HG03575 (cell line): ENCODE data around the gene HPN.
"Not testable (repeated sequence)": the region's sequence is repeated elsewhere in the genome, so short reads cannot be mapped to it uniquely, and the experiment has no call there.

ENCODE experiments used
- ATAC-seq: cut with Tn5 transposase; IDR thresholded peaks from one replicate; pipeline ENCODE4 v1.9.1; 2021; ENCODE audit not compliant: unreplicated experiment, insufficient number of reproducible peaks, low FRiP score; ENCODE audit errors: extremely low read depth

Gene HPN

DNA sequence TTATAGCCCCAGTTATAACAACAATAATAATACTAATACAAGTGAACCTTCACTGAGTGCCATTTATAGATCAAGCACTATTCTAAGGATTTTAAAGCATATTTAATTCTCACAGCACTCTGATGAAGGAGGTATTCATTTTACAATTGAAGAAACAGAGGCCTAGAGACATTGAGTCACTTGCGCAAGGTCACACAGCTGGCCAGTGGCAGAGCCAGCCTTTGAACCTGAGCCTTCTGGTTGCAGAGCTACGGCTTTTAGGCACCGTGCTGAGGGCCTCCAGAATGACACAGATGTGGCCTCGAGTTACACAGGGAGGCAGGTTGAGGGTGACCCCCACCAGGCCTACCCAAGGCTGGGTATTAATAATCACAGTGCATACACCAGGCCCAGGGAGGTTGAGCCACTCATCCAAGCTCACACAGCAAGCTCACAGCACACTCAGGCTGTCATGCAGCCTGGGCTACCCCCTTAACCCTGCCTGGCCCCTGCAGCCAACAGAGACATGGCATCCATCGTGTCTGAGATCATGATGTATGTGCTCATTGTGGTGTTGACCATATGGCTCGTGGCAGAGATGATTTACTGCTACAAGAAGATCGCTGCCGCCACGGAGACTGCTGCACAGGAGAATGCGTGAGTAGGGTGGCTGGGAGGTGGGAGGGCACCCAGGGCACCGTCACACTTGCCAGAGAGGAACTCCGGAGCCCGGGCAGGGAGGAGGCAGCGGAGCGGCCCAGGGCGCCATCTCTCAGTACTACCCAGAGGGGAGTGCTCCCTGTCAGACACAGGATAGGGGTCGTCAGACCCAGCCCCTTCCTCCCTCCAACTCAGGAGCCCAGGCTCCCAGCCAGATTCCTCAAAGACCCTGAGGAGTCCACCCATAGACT is 2.7 kb upstream of the HPN start:
- no peak for ATAC-seq

DNA sequence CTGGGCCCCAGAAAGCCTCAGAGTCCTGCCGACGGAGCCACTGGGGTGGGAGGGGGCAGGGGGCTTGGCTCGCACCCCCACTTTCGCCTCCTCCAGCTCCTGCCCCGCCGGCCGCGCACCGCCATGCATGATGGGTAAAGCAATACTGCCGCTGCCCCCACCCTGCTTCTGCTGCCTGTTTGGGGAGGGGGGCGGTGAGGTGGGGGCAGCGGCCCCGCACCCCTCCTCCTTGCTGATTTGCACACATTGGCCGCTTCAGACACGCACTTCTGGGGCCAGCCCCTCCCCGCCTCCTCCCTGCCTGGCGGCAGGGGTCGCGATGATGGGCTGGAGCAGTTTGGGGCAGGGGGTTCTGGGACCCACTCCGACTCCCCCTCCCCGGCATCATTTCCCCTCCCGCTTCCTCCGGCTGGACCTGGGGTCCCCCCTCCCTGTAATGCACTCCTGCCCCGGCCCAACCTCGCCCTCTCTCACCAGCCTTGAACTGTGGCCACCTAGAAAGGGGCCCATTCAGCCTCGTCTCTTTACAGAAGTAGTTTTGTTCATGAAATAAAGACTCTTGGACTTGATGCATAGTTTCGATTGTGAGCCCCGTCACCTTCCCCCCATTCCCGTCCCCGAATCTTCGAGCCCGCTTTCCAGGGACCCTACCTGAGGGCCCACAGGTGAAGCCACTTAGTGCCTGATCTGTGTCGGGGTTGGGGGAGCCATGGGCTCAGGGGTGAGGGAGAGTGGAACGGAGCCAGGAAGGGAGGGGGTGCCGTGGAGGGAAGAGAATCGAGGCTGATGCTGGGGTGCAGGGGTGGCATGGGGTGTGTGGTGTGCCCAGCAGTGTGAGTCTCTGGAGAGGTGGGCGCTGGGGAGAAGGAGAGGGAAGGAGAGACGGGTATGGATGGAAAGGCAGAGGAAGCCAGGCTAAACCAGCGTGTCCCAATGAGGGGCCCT is 1.4 kb upstream of the HPN start:
- ATAC-seq, result no peak

DNA sequence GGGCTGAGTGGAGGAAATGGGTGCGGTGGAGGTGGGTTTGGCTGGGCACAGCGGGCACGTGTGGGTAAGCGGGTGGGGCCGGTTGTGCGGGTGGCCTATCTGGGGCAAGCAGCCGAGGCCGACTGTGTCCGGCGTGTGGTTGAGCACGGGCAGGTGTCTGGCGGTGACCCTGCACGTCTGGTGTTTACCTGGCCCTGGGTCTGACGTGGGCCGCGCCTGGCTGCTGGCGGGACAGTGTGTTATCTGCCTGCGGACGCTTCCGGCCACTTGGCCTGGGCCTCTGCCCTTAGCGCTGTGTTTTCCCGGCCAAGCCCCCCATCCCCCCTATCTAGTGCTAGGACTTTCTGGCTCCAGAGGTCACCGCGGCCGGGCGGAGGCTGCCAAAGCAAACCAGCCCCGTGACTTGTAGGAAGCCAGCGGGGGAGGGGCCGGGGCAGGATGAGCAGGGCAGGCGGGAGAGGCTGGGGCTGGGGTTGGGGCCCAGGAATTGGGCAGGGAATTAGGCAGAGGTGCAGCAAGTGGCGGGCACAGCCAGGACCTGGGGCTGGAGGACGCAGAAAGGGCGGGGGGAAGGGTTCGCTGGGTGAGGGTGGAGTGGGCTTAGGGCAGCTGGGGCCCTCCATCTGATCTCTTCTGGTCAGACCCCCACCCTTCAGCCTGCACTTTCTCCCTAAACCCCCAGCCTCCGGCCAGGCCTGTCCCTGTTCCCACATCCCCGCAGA is 534 bp upstream of the HPN start:
- ATAC-seq, result no peak

DNA sequence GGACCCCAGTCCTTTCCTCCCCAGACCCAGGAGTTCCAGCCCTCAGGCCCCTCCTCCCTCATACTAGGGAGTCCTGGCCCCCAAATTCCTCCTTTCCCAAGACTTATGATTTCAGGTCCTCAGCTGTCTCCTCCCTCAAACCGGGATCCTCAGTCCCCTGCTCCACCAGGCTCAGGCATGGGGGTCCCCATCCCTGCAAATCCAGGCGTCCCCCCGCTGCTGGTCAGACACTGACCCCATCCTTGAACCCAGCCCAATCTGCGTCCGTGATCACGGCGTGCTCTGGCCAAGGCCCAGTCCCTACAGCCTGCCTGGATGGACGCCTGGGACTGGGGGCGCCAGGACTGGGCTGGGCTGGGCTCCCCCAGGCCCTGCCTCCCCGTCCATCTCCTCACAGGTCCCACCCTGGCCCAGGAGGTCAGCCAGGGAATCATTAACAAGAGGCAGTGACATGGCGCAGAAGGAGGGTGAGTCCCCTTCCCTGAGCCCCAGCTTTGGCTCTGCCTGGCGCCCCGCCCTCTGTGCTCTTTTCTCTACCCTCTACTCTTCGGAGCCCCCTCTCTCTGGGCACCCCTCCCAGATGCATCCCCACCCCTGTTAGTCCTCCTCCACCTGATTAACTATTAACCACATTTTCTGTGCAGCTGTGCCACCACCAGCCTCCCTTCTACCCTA is 672 bp downstream of the HPN start:
- ATAC-seq, result no peak

DNA sequence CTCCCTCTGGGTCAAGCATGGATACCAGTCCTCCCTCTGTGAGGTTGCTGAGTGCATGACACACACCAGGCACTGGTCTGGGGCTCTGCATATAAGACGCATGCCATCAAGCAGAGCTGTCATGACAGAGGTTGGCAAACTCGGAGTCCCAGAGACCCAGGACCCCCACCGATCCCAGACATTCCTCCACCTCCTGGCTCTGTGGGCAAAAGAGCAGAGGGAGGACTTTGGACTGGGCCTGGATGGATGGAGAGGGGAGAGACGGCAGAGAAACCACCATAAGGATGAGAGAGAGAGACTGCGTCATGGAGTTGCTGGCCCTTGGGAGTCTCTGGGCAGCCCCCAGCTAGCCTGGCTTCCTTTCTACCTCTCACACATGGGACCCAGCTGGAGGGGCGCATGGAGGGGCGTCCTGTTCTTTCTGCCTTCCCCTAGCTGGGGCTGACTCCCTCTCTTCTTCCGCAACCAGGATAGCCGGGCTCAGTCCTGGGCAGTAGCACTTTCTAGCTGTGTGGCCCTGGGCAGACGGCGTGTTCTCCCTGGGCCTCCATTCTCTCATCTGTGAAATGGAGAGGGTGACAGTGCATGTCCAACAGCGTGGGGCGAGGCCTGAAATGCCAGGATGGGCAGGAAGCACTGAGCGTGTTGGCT is 1.6 kb downstream of the HPN start:
- ATAC-seq, result no peak

DNA sequence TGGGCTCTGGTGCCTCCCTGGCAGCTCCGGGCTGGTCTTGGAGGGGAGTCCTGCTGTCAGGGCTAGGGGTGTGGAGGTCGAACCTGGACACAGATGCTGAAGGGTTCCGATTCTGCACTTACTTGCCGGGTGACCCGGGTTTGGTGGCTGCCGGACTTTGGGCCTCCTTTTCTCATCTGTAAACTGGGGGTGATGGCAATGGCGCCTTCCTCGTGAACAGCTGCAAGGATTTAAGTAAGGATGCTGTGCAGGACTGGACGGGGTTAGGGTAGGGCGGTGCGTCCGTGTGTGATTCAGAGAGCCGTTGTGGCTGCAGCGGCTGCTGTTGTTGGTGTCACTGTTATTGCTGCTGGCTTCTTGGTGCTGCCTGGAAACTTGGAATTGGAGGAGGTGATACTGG is 2.4 kb downstream of the HPN start:
- ATAC-seq, result no peak

DNA sequence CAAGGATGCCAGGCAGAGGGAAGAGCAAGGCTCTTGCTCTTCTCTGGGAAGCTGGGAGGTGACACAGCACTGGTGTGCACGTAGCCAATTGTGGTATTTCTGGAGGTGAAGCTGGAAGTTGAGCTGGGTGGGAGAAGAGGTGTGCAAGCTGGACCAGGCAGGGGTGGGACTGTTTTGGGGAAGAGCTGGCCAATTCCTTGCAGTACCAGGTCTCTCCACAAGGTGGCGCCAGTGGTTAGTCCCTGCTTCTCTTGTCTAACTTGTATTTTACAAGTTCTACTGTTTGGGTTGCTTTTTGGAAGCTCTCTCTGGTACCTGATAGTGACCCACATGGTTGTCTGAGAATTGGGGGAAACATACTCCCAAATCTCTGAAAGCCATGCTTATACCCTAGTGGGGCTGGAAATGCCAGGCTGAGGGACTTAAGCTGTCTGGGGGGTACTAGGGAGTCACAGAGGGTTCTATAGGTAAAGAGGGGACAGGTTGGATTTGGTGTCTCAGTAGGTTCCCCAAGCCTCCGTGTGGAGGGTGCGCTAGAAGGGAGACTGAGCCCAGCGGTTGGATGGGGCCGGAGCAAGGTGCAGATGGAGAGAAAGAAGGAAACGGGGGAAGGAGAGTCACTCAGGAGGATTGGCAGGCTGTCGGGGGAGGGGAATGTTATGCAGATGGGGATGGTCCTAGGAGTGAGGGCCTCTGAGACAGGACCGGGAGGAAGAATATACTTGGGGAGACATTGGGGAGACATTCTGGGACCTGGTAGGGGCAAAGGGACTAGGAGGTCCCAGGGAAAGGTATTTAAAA is 3.0 kb downstream of the HPN start:
- ATAC-seq, result no peak

DNA sequence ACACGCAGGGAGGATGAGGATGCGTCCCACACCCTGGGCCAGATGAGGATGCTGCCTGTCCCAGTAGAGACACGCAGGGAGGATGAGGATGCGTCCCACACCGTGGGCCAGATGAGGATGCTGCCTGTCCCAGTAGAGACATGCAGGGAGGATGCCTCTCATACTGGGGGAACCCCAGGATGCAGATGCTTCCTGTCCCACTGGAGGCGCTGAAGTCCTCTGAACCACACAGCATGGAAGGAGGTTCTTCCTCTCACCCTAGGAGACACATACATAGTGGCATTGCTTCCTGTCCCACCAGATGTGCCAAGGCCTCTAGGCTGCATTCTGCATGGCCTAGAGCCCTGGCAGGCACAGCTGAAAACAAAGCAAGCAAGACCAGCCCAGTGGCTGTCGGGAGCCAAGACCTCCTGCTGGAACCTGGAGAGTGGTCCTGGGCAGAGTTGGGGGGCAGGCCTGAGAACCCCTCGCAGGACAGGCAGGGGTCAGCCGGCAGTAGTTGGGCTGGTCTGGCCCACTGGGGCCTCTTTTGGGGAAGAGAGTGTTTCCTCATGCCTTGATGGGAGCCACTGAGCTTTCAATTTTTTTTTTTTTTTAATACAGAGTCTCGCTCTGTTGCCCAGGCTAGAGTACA is 4.3 kb downstream of the HPN start:
- ATAC-seq, result no peak

DNA sequence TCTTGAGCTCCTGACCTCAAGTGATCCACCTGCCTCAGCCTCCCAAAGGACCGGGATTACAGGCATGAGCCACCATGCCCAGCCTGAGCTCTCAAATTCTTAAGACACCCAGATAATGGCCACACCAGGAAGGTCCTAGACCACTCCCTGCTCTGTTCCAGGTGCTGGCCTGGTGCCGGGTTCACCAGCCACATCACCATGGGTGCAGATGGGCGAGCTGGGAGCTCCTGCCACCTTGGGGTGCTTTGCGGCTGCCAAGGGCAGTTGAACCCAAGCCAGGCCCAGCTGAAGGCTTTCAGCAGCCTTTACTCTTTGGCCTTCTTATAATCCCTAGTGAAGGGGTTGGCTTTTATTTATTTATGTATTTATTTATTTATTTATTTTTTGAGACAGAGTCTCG is 4.9 kb downstream of the HPN start:
- ATAC-seq, result no peak

DNA sequence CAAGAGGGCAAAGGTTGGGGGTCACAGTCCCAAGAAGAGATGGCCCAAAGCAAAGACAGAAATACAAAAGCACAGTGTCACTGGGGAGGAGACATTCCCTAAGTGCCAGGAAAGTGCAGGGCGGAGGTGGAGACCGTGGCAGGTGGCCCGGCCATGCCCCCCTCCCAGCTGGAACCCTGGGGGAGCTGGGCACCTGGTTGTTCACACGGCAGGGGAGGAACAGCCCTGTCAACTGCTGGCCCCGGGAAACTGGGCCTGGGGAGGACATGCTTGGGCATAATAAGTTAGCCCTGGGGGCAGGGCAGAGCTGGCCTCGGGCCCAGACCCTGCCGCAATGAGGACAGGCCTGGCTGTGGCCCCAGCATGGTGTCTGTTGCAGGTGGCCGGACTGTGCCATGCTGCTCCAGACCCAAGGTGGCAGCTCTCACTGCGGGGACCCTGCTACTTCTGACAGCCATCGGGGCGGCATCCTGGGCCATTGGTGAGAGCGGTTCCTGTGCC is 7.4 kb downstream of the HPN start:
- no peak for ATAC-seq

DNA sequence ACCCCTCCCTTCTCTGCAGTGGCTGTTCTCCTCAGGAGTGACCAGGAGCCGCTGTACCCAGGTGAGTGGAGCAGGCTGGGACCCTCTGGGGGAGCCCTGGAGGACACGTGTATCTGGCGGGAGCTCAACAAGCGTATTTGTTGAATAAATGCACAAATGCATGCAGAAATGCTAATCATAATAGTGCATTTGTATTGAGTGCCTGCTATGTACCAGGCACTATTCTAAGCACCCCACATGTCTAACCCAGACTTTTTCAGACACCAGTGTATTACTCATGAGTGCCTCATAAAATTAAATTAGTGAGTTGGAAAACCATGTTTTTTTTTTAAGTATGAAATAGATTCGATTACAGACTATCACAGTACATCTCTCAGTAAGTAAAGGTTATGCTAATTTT is 7.9 kb downstream of the HPN start:
- ATAC-seq, result no peak

DNA sequence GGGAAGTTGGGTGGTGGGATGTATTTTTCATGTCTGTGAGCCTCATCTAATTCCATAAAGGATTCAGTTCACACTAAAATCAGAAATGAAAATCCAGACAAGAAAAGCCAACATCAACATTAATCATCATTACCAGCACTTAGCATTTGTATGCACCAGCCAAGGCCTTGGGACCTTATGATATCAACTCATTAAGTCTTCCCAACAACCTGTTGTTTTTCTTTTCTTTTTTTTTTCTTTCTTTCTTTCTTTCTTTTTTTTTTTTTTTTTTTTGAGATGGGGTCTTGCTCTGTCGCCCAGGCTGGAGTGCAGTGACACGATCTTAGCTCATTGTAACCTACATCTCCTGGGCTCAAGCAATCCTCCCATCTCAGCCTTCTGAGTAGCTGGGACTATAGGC is 9.1 kb downstream of the HPN start:
- not testable (repeated sequence) for ATAC-seq

DNA sequence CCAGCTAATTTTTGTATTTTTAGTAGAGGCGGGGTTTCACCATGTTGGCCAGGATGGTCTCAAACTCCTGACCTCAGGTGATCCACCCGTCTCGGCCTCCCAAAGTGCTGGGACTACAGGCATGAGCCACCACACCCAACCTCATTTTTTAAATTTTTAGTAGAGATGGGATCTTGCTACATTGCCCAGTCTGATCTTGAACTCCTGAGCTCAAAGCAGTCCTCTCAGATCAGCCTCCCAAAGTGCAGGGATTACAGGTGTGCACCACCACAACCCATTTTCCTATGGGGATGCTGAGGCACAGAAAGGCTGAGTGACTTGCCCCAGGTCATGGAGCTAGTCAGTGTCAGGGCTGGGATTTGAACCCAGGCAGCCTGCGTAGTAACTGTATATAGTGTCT is 9.7 kb downstream of the HPN start:
- not testable (repeated sequence) for ATAC-seq

DNA sequence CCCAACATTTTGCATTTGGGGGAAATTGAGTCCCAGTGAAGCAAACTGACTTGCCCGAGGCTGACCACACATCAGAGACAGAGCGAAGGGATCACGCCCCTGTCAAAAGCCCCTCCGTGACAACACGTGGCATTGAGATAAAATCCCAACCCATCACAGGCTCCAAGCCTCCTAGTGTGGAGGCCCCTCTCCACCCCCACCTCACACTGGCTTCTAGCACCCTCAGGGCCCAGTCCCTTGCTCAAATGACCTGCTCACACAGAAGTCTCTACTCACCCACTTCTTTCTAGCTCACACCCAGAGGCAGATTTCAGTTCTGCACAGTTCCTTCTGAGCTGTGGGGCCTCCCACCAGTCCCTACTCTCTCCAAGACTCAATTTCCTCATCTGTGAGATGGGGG is 10.3 kb downstream of the HPN start:
- no peak for ATAC-seq

DNA sequence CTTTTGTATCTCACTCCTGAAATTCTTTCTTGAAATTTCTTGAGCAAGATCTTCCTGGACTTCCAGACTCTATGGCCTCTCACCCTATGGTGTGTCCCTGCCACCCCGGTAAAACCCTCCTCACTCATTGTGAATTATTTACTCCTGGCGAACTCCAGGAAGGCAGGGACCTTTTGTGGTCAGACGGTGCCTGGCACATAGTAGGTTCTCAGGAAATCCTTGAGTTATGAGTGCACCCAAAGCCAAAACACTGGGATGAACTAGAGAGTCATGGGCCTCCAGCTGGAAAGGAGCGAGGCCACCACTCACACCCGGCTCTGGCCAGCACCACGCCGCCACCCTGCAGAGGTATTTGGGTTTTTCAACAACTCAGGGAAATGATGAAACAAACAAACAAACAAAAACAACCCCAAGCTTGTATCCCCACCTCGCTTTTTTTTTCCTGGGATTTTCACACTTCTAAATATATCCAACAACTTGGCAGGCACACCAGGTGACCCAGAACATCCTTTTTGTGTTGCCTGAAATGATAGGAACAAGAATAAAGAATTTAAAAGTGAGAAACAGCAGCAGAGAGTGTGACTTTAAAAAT is 11.2 kb downstream of the HPN start:
- ATAC-seq, result no peak

DNA sequence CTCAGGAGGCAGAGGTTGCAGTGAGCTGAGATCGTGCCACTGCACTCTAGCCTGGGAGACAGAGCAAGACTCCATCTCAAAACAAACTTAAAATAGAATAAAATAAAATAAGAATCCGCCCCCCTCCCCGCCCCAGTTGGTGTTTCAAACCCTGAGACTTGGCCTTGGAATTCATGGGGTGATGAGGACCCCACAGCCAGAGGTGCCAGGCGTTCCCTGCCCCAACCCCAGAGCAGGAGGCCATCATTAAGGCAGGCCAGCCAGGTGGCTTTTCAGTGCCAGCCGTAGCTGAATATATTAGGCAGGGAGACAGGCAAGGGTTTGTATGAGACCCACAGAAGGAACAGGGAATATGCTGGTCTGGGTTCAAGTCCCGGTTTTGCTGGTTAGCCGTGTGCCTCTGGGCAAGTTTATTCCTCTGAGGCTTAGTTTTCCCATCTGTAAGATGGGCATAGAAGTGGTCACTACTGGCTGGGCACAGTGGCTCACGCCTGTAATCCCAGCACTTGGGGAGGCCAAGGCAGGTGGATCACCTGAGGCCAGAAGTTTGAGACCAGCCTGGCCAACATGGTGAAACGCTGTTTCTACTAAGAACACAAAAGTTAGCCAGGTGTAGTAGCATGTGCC is 12.3 kb downstream of the HPN start:
- no peak for ATAC-seq
